ENCODE results near the gene CIART. TPM values are rescaled to one million over a fixed set of nuclear protein-coding genes. Genes with fewer than 3 reads are reported as not detected.
"Not testable (repeated sequence)": the region's sequence is repeated elsewhere in the genome, so short reads cannot be mapped to it uniquely, and the experiment has no call there.

Gene CIART
- 10 to 100 TPM in 1 of 6 donors, 1 to 10 TPM in 5; 2.7 to 14.7 (median 7.5) TPM for total RNA-seq

DNA sequence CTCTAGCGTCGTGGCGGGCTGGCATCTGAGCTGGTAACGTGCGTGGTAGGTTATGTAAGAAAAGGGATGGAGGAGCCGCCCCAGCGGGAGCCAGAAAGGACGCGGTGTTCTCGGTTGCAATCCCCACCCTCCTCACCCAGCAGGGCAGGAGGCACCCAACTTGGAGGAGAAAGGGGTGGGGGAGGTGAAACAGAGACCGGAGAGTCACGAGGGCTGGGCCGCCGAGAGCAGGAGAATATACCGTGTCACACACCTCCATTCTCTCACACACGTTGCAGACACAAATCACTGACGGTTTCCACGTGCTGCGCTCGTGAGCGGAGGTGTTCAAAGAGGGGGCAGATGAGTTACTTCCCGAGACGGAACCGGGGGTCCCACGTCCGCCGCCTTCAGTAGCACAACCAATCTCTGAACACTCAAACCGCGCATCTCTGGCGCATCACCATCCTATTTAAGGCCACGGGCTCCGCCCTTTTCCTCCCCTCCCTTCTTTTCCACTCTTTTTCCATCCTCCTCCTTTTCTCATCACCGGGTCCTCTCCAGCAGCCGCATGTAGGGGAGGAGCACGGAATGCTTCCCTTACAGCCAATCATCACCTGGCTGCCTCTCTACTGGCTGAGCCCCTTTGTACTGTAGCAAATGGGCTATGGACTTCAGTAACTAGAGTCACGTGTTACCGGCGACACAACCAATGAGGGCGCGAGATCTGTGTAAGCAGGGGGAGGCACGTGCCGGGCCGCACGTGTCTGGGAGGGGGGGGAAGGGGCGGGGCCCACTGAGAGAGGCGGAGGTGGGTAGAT, at the start of gene CIART:
TSS of gene CIART (plus strand) at position 797 of the 800 bp plus-strand sequence. CDS start 714 bp downstream, outside the sequence.
- Histone ChIP-seq H3K27ac (peak within 1 kb of the TSS; percentile 74 to 88 (median 84)), H3K4me3 (peak within 1 kb of the TSS; percentile 33 to 62 (median 46)), H3K4me1 (peaks cover 9 to 32% (median 27%) of the 10 kb centered on the region in 4 donors), H3K36me3 (peaks cover 0 to 7% (median 2%) of the 10 kb centered on the region in 4 donors), H3K27me3 (no peaks in the 10 kb centered on the region), H3K9me3 (no peaks in the 10 kb centered on the region)
- peak; percentile 97 to 98 for ATAC-seq (ENCODE audit: low FRiP score in 2 of 2)
- WGBS, 2 donors: 2 to 3% methylated on average over 45 to 46 of the region's 46 CpGs
- peak; percentile 90 to 95 for DNase-seq
- peak in 2 of 4 donors; percentile 42 to 63 for TF ChIP-seq EP300 (IDR thresholded peaks at IDR 0.05)
- peak; percentile 16 to 63 for TF ChIP-seq POLR2AphosphoS5 (IDR thresholded peaks at IDR 0.05)
- TF ChIP-seq CTCF (IDR thresholded peaks at IDR 0.05): no peak
- peak in 2 of 4 donors; percentile 34 to 37 for TF ChIP-seq POLR2A (IDR thresholded peaks at IDR 0.05)

DNA sequence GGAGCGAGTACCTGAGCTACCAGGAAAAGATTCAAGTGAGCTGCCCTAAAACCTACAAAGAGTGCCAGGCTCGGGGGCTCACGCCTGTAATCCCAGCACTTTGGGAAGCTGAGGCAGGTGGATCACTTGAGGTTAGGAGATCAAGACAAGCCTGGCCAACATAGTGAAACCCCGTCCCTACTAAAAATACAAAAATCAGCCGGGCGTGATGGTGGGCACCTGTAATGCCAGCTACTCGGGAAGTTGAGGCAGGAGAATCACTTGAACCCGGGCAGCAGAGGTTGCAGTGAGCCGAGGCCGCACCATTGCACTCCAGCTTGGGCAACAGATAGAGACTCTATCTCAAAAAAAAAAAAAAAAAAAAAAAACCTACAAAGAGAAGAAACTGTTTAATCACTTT, 49.4 kb upstream of the CIART start:
- DNase-seq; H3K4me3 ChIP-seq; ATAC-seq (ENCODE audit: low FRiP score in 2 of 2); H3K27me3 ChIP-seq; H3K9me3 ChIP-seq: not testable (repeated sequence)
- WGBS, 2 donors: 81 to 87% methylated on average over 10 of the region's 10 CpGs
- Histone ChIP-seq H3K27ac (peak overlapping the region; percentile 97 to 100 (median 99)), H3K36me3 (peaks cover 0 to 28% (median 4%) of the 10 kb centered on the region in 4 donors), H3K4me1 (peaks cover 9 to 20% (median 17%) of the 10 kb centered on the region in 4 donors)

DNA sequence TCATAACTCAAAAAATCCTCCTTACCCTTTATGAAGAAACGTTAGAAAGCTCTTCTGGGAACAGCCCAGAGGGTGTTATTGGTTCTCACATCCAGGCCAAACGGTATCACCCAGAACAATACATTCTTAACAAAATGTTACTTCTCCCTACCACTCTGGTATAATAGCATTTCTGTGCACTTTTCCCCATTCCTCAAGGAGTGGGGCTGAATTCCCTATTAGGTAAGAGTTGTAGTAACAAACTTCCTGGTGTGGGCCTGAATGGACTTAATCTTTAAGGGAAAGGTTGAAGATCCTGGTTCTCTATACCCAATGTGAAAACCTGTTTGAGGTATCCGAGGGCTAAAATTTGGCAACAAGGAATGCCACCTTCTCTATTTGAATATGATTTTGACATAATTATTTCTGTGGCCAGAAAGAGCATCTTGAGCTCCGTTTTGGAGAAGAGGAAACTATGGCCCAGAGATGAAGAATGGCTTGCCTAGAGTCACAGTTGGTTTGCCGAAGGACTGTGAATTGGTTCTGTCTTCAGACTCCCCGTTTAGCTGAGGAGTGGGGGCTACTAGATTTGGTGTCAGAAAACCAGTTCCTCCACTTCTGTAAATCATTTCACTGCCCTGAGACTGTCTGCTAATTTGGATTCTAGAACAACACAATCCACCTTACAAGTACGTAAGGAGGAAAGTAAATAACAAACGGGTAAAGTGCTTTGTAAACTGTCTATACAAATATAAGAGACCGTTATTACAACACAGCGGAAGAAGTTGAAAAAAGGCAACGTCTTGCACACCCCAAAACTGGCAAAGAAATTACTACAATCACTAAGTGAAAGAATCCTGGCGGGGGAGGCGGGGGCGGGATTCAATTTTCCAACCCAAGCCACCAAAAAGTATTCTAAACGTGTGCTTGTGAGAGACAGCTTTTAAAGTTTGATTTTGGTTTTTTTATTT, 48.7 kb upstream of the CIART start:
- Histone ChIP-seq H3K9me3 (no peaks in the 10 kb centered on the region), H3K27ac (peak overlapping the region; percentile 97 to 100 (median 99)), H3K27me3 (no peaks in the 10 kb centered on the region), H3K4me3 (peak overlapping the region in 3 of 4 donors; percentile 65 to 90 (median 75)), H3K36me3 (peaks cover 0 to 21% (median 4%) of the 10 kb centered on the region in 4 donors), H3K4me1 (peaks cover 9 to 20% (median 17%) of the 10 kb centered on the region in 4 donors)
- ATAC-seq (ENCODE audit: low FRiP score in 2 of 2) (peak; percentile 6 to 74), DNase-seq (peak in 1 of 2 donors; percentile 34)
- TF ChIP-seq POLR2AphosphoS5 (IDR thresholded peaks at IDR 0.05) (peak in 1 of 2 donors; percentile 16), POLR2A (IDR thresholded peaks at IDR 0.05) (no peak), CTCF (IDR thresholded peaks at IDR 0.05) (no peak), EP300 (IDR thresholded peaks at IDR 0.05) (peak in 1 of 4 donors; percentile 46)
- 8 to 9% methylated on average over 15 of the region's 15 CpGs for WGBS, 2 donors

DNA sequence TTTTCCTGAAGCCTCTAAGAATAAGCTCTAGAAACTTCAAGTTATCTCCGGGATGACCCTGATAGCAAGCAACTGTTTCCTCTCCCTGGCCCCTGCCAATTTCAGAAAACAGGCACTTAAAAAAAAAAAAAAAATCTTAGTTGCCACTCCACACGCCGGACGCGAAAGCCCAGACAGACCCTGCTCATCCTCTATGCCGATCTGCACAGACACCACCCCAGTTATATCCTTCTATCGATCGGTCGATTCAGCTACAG, 48.1 kb upstream of the CIART start:
- H3K27me3 ChIP-seq: no peaks in the 10 kb centered on the region
- TF ChIP-seq EP300 (IDR thresholded peaks at IDR 0.05) (no peak), CTCF (IDR thresholded peaks at IDR 0.05) (no peak), POLR2A (IDR thresholded peaks at IDR 0.05) (no peak), POLR2AphosphoS5 (IDR thresholded peaks at IDR 0.05) (no peak)
- 0 to 1% methylated on average over 9 of the region's 9 CpGs for WGBS, 2 donors
- peak overlapping the region; percentile 97 to 100 (median 99) for H3K27ac ChIP-seq
- H3K4me1 ChIP-seq: peaks cover 9 to 20% (median 17%) of the 10 kb centered on the region in 4 donors
- H3K36me3 ChIP-seq: peaks cover 0 to 15% (median 2%) of the 10 kb centered on the region in 4 donors
- DNase-seq: peak in 1 of 2 donors; percentile 25
- no peak for ATAC-seq (ENCODE audit: low FRiP score in 2 of 2)
- peak overlapping the region; percentile 65 to 93 (median 82) for H3K4me3 ChIP-seq
- no peaks in the 10 kb centered on the region for H3K9me3 ChIP-seq

All from upper lobe of left lung (tissue), 6 donors.